Common myeloid progenitor, CD34-positive (primary cell): ENCODE measurements around the gene ZNF544.

ENCODE experiments used
- CTCF ChIA-PET: fragments of 350-600 bp; sonication (Branson Sonifier 250); formaldehyde crosslinking; loops from one replicate; lab custom pipeline; 2021; ENCODE audit warnings: antibody characterized with exemption; lab: Charles Lee
- POLR2A ChIA-PET: fragments of 350-600 bp; sonication (Branson Sonifier 250); formaldehyde crosslinking; loops from one replicate; lab custom pipeline; 2021; ENCODE audit warnings: antibody characterized with exemption; lab: Charles Lee
- DNase-seq, 3 donors: peaks; one replicate each; pipeline versions ENCODE4 v3.0.0 to v3.0.0-alpha.2; 2013
- H3K27ac ChIP-seq, 2 experiments: 1 replicate in 1 of 2; 2 replicates in 1 of 2; pipeline ENCODE4 v1.7.0; 2013; ENCODE audit warnings: inconsistent platforms in 2 of 2, low read length in 2 of 2, mild to moderate bottlenecking in 2 of 2, low read depth in 1 of 2, moderate library complexity in 1 of 2; ENCODE audit not compliant: severe bottlenecking in 2 of 2, insufficient read depth in 1 of 2, poor library complexity in 1 of 2
- H3K27me3 ChIP-seq, 5 experiments: replicated peaks in 2 of 5; 1 replicate in 3 of 5; 2 replicates in 2 of 5; pipeline versions ENCODE4 v1.6.1 to v1.7.0; 2013; ENCODE audit warnings: low read length in 4 of 5, mild to moderate bottlenecking in 2 of 5, moderate library complexity in 2 of 5, inconsistent platforms in 1 of 5; ENCODE audit not compliant: insufficient read depth in 5 of 5, control insufficient read depth in 4 of 5
- H3K36me3 ChIP-seq, 4 experiments: 1 replicate in 2 of 4; 2 replicates in 2 of 4; pipeline versions ENCODE4 v1.6.1 to v1.7.0; 2013; ENCODE audit warnings: low read length in 3 of 4, control low read depth in 1 of 4, mild to moderate bottlenecking in 1 of 4; ENCODE audit not compliant: control insufficient read depth in 4 of 4, insufficient read depth in 4 of 4
- H3K4me1 ChIP-seq, 4 experiments: 1 replicate in 3 of 4; 2 replicates in 1 of 4; pipeline versions ENCODE4 v1.6.1 to v1.7.1; 2013; ENCODE audit warnings: low read length in 3 of 4, mild to moderate bottlenecking in 3 of 4, control low read depth in 1 of 4, inconsistent platforms in 1 of 4, moderate library complexity in 1 of 4; ENCODE audit not compliant: control insufficient read depth in 4 of 4, insufficient read depth in 4 of 4; ENCODE audit errors: control extremely low read depth in 1 of 4
- H3K4me3 ChIP-seq, 7 experiments: 1 replicate in 4 of 7; 2 replicates in 3 of 7; pipeline versions ENCODE4 v1.5.1 to v1.7.0; 2013; ENCODE audit warnings: mild to moderate bottlenecking in 7 of 7, low read length in 6 of 7, moderate library complexity in 6 of 7, inconsistent platforms in 2 of 7, low read depth in 2 of 7, control low read depth in 1 of 7; ENCODE audit not compliant: insufficient read depth in 4 of 7, control insufficient read depth in 1 of 7; ENCODE audit errors: extremely low read depth in 1 of 7
- H3K9me3 ChIP-seq, 5 experiments: 1 replicate in 4 of 5; 2 replicates in 1 of 5; pipeline versions ENCODE4 v1.6.1 to v1.7.1; 2013; ENCODE audit warnings: low read length in 4 of 5, mild to moderate bottlenecking in 2 of 5, inconsistent platforms in 1 of 5, low read depth in 1 of 5, moderate library complexity in 1 of 5; ENCODE audit not compliant: control insufficient read depth in 4 of 5, insufficient read depth in 2 of 5; ENCODE audit errors: control extremely low read depth in 1 of 5
- WGBS: methylation state at CpG from one replicate; pipeline ENCODE4 v1.1.5; 2013; ENCODE audit not compliant: insufficient coverage; 5-methylcytosine and 5-hydroxymethylcytosine counted together

Gene ZNF544

GRCh38 chr19:58278541-58279041 is 49.9 kb downstream of the ZNF544 start, which contains the start of gene ZNF8:
ZNF8 (plus strand) TSS chr19:58278955; CDS start chr19:58279082, 127 bp downstream.
- 0% methylated on average over 10 of the region's 42 CpGs for WGBS
- CTCF ChIA-PET, result no interaction called here
- Histone ChIP-seq H3K27ac (peak within 1 kb of the TSS; percentile 84 to 94), H3K4me3 (peak within 1 kb of the TSS; percentile 88 to 95 (median 90)), H3K27me3 (no peaks in the 10 kb centered on the region), H3K9me3 (peaks cover 3 to 51% (median 38%) of the 10 kb centered on the region in 5 experiments), H3K4me1 (peaks cover 0 to 20% (median 7%) of the 10 kb centered on the region in 4 experiments), H3K36me3 (peaks cover 14 to 50% (median 32%) of the 10 kb centered on the region in 4 experiments)
- POLR2A ChIA-PET, result interaction anchor here (1.0 to 2.0 kb wide), 3 partner anchors 10 to 27 kb away, joined by 3 to 9 read pairs (median 4); no protein-coding TSS in a partner anchor
- peak; percentile 99 to 100 (median 100) for DNase-seq

GRCh38 chr19:58279042-58279924 is 50.6 kb downstream of the ZNF544 start:
- ChIA-PET CTCF (no interaction called here), POLR2A (interaction anchor here (1.0 to 2.0 kb wide), 2 partner anchors 10 to 22 kb away, joined by 3 to 9 read pairs; no protein-coding TSS in a partner anchor)
- Histone ChIP-seq H3K9me3 (peaks cover 3 to 56% (median 43%) of the 10 kb centered on the region in 5 experiments), H3K4me1 (peaks cover 0 to 20% (median 7%) of the 10 kb centered on the region in 4 experiments), H3K4me3 (peak overlapping the region; percentile 60 to 95 (median 90)), H3K36me3 (peaks cover 17 to 53% (median 34%) of the 10 kb centered on the region in 4 experiments), H3K27ac (peak overlapping the region; percentile 84 to 94), H3K27me3 (no peaks in the 10 kb centered on the region)
- 4% methylated on average over 41 of the region's 60 CpGs for WGBS
- peak; percentile 69 to 86 (median 80) for DNase-seq

GRCh38 chr19:58279925-58280316 is 51.2 kb downstream of the ZNF544 start:
- CTCF ChIA-PET, result no interaction called here
- DNase-seq, result no peak
- Histone ChIP-seq H3K36me3 (peaks cover 22 to 53% (median 35%) of the 10 kb centered on the region in 4 experiments), H3K9me3 (peaks cover 3 to 52% (median 49%) of the 10 kb centered on the region in 5 experiments), H3K4me1 (peaks cover 0 to 20% (median 7%) of the 10 kb centered on the region in 4 experiments), H3K27ac (peak overlapping the region in 1 of 2 experiments; percentile 94), H3K27me3 (no peaks in the 10 kb centered on the region), H3K4me3 (peak overlapping the region in 6 of 7 experiments; percentile 60 to 95 (median 92))
- POLR2A ChIA-PET, result interaction anchor here (2.0 kb wide), 1 partner anchor 11 kb away, joined by 9 read pairs; no protein-coding TSS in a partner anchor
- 81% methylated on average over 4 of the region's 4 CpGs for WGBS

DNA sequence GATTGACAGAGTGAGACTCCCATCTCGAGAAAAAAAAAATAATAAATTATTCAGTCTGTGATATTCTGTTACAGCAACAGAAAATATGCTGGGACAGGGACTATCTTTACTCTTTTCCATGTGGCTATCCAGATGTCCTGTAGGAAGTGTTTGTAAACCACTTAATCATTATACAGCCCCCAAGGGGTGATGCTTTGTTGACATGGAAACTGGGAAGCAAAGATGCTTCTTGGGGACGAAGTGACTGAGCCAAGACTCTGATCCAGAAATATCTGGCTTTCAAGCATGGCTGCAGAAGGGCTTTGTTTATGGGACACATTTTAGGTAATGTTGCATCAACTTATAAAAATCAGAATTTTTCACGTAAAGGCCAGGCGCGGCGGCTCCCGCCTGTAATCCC is 55.5 kb downstream of the ZNF544 start:
- H3K27ac ChIP-seq, result no peak overlapping the region
- peaks cover 48 to 87% (median 63%) of the 10 kb centered on the region in 4 experiments for H3K36me3 ChIP-seq
- H3K27me3 ChIP-seq, result no peaks in the 10 kb centered on the region
- H3K4me1 ChIP-seq, result peaks cover 0 to 13% (median 6%) of the 10 kb centered on the region in 4 experiments
- DNase-seq, result no peak
- ChIA-PET POLR2A (no interaction called here), CTCF (no interaction called here)
- no peak overlapping the region for H3K4me3 ChIP-seq
- 92% methylated on average over 5 of the region's 7 CpGs for WGBS
- H3K9me3 ChIP-seq, result peaks cover 15 to 79% (median 70%) of the 10 kb centered on the region in 5 experiments

DNA sequence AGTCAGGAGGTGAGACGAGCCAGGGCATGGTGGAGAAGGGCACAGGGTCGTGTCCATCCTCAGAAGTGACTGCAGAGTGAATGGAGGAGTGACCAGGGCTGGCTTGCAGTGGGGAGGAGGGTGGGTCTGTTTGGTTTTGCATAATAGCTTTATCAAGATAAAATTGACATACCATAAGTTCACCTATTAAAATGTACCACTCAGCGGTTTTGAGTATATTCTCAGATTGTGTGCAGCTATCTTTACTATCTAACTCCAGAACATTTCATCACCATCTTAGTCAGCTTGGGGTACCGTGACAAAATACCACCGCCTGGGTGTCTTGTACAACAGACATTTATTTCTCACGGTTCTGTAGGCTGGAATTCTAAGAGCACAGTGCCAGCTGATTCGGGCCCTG is 63.2 kb downstream of the ZNF544 start:
- no peak overlapping the region for H3K4me3 ChIP-seq

GRCh38 chr19:58294743-58295374 is 66.1 kb downstream of the ZNF544 start:
- over 99% methylated on average over 21 of the region's 22 CpGs for WGBS
- Histone ChIP-seq H3K4me1 (no peaks in the 10 kb centered on the region), H3K4me3 (no peak overlapping the region), H3K36me3 (peaks cover 53 to 95% (median 79%) of the 10 kb centered on the region in 4 experiments), H3K9me3 (peaks cover 3 to 87% (median 79%) of the 10 kb centered on the region in 5 experiments), H3K27ac (no peak overlapping the region), H3K27me3 (no peaks in the 10 kb centered on the region)
- ChIA-PET CTCF (no interaction called here), POLR2A (no interaction called here)
- DNase-seq, result no peak

More for the DNA sequence above, 63.2 kb downstream of the ZNF544 start:
- CTCF ChIA-PET, result no interaction called here
- WGBS, result 100% methylated on average over 7 of the region's 7 CpGs
- Histone ChIP-seq H3K9me3 (peaks cover 13 to 94% (median 87%) of the 10 kb centered on the region in 5 experiments), H3K27me3 (no peaks in the 10 kb centered on the region), H3K36me3 (peaks cover 61 to 97% (median 85%) of the 10 kb centered on the region in 4 experiments), H3K27ac (no peak overlapping the region), H3K4me1 (no peaks in the 10 kb centered on the region)
- POLR2A ChIA-PET, result no interaction called here
- DNase-seq, result no peak
